Pancreas (tissue), 10 donors: ENCODE results near the gene GH1. TPM values are rescaled to one million over a fixed set of nuclear protein-coding genes. Genes with fewer than 3 reads are reported as not detected.
"Not testable (repeated sequence)": the region's sequence is repeated elsewhere in the genome, so short reads cannot be mapped to it uniquely, and the experiment has no call there.

Experiments used
- ATAC-seq, 4 donors: fragments of 200-7000 bp; cut with Tn5 transposase; one replicate each; pipeline versions ENCODE4 v1.8.0 to v1.9.1; 2020; ENCODE audit warnings: mild to moderate bottlenecking in 4 of 4, moderate library complexity in 4 of 4
- DNase-seq, 6 donors: peaks; one replicate each; pipeline ENCODE4 v3.0.0-alpha.2; 2020
- FAIRE-seq: peaks from 2 replicates; lab custom pipeline; 2012; peaks lifted over from hg19 to GRCh38; lab: Jason Lieb, UNC
- H3K27ac ChIP-seq, 4 donors: fragments of 200-600 bp; sonication (generic); 1 replicate in 3 of 4; 2 replicates in 1 of 4; pipeline versions ENCODE4 v1.5.0 to v1.8.0; 2020
- H3K27me3 ChIP-seq, 4 donors: fragments of 200-600 bp; one replicate each; pipeline ENCODE4 v1.8.0; 2021
- H3K36me3 ChIP-seq, 3 donors: fragments of 200-600 bp; sonication (generic) in 1 of 3; one replicate each; pipeline versions ENCODE4 v1.5.0 to v1.8.0; 2020 to 2021
- H3K4me1 ChIP-seq, 3 donors: fragments of 200-600 bp; one replicate each; pipeline ENCODE4 v1.8.0; 2021
- H3K4me3 ChIP-seq, 4 donors: fragments of 200-600 bp; sonication (generic) in 2 of 4; one replicate each; pipeline versions ENCODE4 v1.5.0 to v1.8.0; 2020 to 2021
- H3K9me3 ChIP-seq, 4 donors: fragments of 200-600 bp; one replicate each; pipeline ENCODE4 v1.8.0; 2021
- CTCF ChIP-seq, 4 donors: fragments of 200-600 bp; sonication (generic) in 3 of 4; IDR thresholded peaks; one replicate each; pipeline versions ENCODE4 v1.5.0 to v1.8.0; 2021; ENCODE audit warnings: antibody characterized with exemption in 4 of 4
- WGBS, 2 donors: extraction: QIAGEN DNeasy Blood & Tissue Kit; methylation state at CpG; one replicate each; pipeline ENCODE4 v1.1.7; 2013; 5-methylcytosine and 5-hydroxymethylcytosine counted together
- intact Hi-C, 3 donors: fragments of 100-400 bp; cut with DNase I; formaldehyde crosslinking; loops; one replicate each; pipeline versions ENCODE4 v1.11.1 to v1.14.2; 2022
- polyA plus RNA-seq, 2 donors: library from polyadenylated mRNA; stranded (reverse); fragments of 200-250 nt; gene quantifications; one replicate each; pipeline ENCODE4 v1.2.3, GENCODE V29; 2013
- total RNA-seq, 6 donors: library from RNA; stranded (reverse); fragmentation: NEBNext Ultra II Directional in 4 of 6; extraction: Animal tissue kit (Norgen Biotek cat#: 25700) in 4 of 6; gene quantifications; one replicate each; pipeline versions ENCODE4 v1.2.1 to v1.2.4, GENCODE V29; 2021 to 2023
- donor health status: healthy with polysubstance abuse.
- donor health status: DM: no; HTN: no; CAD: no; lungs with moderate emphysema.
- donor health status: DM: no; HTN: no; CAD: no.
- donor health status: control.
- donor health status: control.
- donor health status: Bipolar disorder and iron deficiency.
- donor health status: DM: yes; HTN: yes; CAD: no.
- donor health status: DM: no; HTN: no; CAD: no.
- donor health status: DM: no; HTN: no; CAD: no.
- donor health status: DM: yes; HTN: yes; CAD: no.

The GH1 gene
- total and polyA plus RNA-seq, 8 donors: not detected

- ATAC-seq (peak; percentile 78 to 93 (median 92)), DNase-seq (peak in 4 of 6 donors; percentile 28 to 66 (median 44)), FAIRE-seq (no peak)
- TF ChIP-seq CTCF (IDR thresholded peaks at IDR 0.05): peak; percentile 87 to 96 (median 90)
- Histone ChIP-seq H3K4me3 (no peak overlapping the region), H3K4me1 (no peaks in the 10 kb centered on the region), H3K27ac (no peak overlapping the region), H3K36me3 (no peaks in the 10 kb centered on the region), H3K9me3 (no peaks in the 10 kb centered on the region), H3K27me3 (no peaks in the 10 kb centered on the region)
- WGBS, 2 donors: 28 to 39% methylated on average over 8 of the region's 8 CpGs
- intact Hi-C loops: loop anchor here in 2 of 3 donors (10.0 kb wide), 2 partner anchors 215 to 365 kb away; partner anchors contain the start of gene ERN1 (in 2 of the 2)
These were observed 678 bp upstream of the GH1 start for GRCh38 chr17:63919311-63919723.

GRCh38 chr17:63918305-63918704 is 334 bp downstream of the GH1 start:
- no peak for TF ChIP-seq CTCF (IDR thresholded peaks at IDR 0.05)
- FAIRE-seq: no peak
- no peak overlapping the region for H3K27ac ChIP-seq
- no peaks in the 10 kb centered on the region for H3K27me3 ChIP-seq
- no peak overlapping the region for H3K4me3 ChIP-seq
- 53 to 60% methylated on average over 10 of the region's 10 CpGs for WGBS, 2 donors
- DNase-seq: no peak
- no peaks in the 10 kb centered on the region for H3K36me3 ChIP-seq
- no peaks in the 10 kb centered on the region for H3K4me1 ChIP-seq
- H3K9me3 ChIP-seq: no peaks in the 10 kb centered on the region
- no peak for ATAC-seq
- intact Hi-C loops: loop anchor here in 2 of 3 donors (10.0 kb wide), 2 partner anchors 216 to 366 kb away; partner anchors contain the start of gene ERN1 (in 2 of the 2)

GRCh38 chr17:63917646-63918045 is 993 bp downstream of the GH1 start:
- DNase-seq (peak in 1 of 6 donors; percentile 35), FAIRE-seq (no peak), ATAC-seq (no peak)
- WGBS, 2 donors: 66 to 69% methylated on average over 13 of the region's 13 CpGs
- no peaks in the 10 kb centered on the region for H3K36me3 ChIP-seq
- intact Hi-C loops: loop anchor here in 2 of 3 donors (10.0 kb wide), 2 partner anchors 217 to 367 kb away; partner anchors contain the start of gene ERN1 (in 2 of the 2)
- H3K9me3 ChIP-seq: no peaks in the 10 kb centered on the region
- no peak overlapping the region for H3K4me3 ChIP-seq
- TF ChIP-seq CTCF (IDR thresholded peaks at IDR 0.05): no peak
- no peaks in the 10 kb centered on the region for H3K27me3 ChIP-seq
- H3K4me1 ChIP-seq: no peaks in the 10 kb centered on the region
- H3K27ac ChIP-seq: no peak overlapping the region

GRCh38 chr17:63917206-63917605 is 1.4 kb downstream of the GH1 start:
- not testable (repeated sequence) for H3K4me1 ChIP-seq, H3K27ac ChIP-seq, FAIRE-seq, H3K4me3 ChIP-seq, ATAC-seq, H3K9me3 ChIP-seq, H3K27me3 ChIP-seq, H3K36me3 ChIP-seq
- peak in 1 of 6 donors; percentile 22 for DNase-seq
- 69 to 73% methylated on average over 10 to 11 of the region's 11 CpGs for WGBS, 2 donors
- intact Hi-C loops: loop anchor here in 2 of 3 donors (10.0 kb wide), 2 partner anchors 218 to 368 kb away; partner anchors contain the start of gene ERN1 (in 2 of the 2)

- DNase-seq: peak in 1 of 6 donors; percentile 8
- TF ChIP-seq CTCF (IDR thresholded peaks at IDR 0.05): no peak
- 70 to 76% methylated on average over 12 of the region's 12 CpGs for WGBS, 2 donors
- no peak overlapping the region for H3K4me3 ChIP-seq
- no peak for FAIRE-seq
- H3K4me1 ChIP-seq: no peaks in the 10 kb centered on the region
- no peaks in the 10 kb centered on the region for H3K36me3 ChIP-seq
- H3K9me3 ChIP-seq: no peaks in the 10 kb centered on the region
- no peak for ATAC-seq
- no peak overlapping the region for H3K27ac ChIP-seq
- H3K27me3 ChIP-seq: no peaks in the 10 kb centered on the region
- intact Hi-C loops: loop anchor here in 2 of 3 donors (10.0 kb wide), 2 partner anchors 218 to 368 kb away; partner anchors contain the start of gene ERN1 (in 2 of the 2)
These were observed 2.0 kb downstream of the GH1 start for GRCh38 chr17:63916566-63917185.

- 50 to 62% methylated on average over 10 of the region's 10 CpGs for WGBS, 2 donors
- H3K36me3 ChIP-seq, FAIRE-seq: not testable (repeated sequence)
These were observed 2.9 kb downstream of the GH1 start for GRCh38 chr17:63915753-63916152.

More at GRCh38 chr17:63915753-63916152, 2.9 kb downstream of the GH1 start:
- H3K4me1 ChIP-seq, H3K9me3 ChIP-seq, H3K27me3 ChIP-seq, H3K4me3 ChIP-seq, ATAC-seq, H3K27ac ChIP-seq: not testable (repeated sequence)
- peak in 1 of 6 donors; percentile 6 for DNase-seq
- intact Hi-C loops: loop anchor here in 2 of 3 donors (10.0 kb wide), 2 partner anchors 219 to 369 kb away; partner anchors contain the start of gene ERN1 (in 2 of the 2)
